Suprapubic skin (tissue), 3 donors: ENCODE measurements around the gene NGFR.

Source experiments
- CTCF ChIP-seq, 2 donors: fragments of 200-600 bp in 1 of 2; fragments of 450-650 bp in 1 of 2; sonication (generic) in 1 of 2; IDR thresholded peaks; one replicate each; pipeline ENCODE4 v1.5.1; 2016 to 2019; ENCODE audit warnings: antibody characterized with exemption in 2 of 2, mild to moderate bottlenecking in 1 of 2, moderate library complexity in 1 of 2
- EP300 ChIP-seq: sonication (generic); formaldehyde crosslinking; IDR thresholded peaks from one replicate; pipeline ENCODE4 v1.6.1; 2017; ENCODE audit warnings: antibody characterized with exemption
- POLR2A ChIP-seq, 2 donors: fragments of 450-650 bp; IDR thresholded peaks; one replicate each; pipeline ENCODE4 v1.6.1; 2017; ENCODE audit warnings: antibody characterized with exemption in 2 of 2, mild to moderate bottlenecking in 2 of 2, moderate library complexity in 2 of 2

DNA sequence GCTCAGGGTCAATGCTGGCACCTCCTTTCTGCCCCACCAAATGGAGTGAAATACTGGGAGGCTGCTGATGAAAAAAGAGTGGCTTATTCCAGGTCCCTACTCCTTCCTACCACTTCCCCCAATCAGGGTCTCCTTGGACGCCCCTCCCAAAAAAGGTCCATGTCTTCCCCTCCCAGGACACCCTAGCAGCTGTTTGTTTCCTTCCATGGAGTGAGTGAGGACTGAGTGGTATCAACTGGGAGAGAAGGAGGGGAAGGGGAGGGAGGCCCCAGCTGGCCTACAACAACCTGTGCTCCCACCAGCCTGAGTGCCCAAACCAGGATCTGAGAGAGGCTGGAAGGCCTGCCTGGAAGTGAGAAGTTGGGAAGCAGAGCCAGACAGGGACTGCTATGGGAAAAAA lies 28.7 kb upstream of the NGFR start:
- TF ChIP-seq POLR2A (IDR thresholded peaks at IDR 0.05) (no peak), CTCF (IDR thresholded peaks at IDR 0.05) (no peak), EP300 (no peak)
